AG04450 (cell line): ENCODE results near the gene NDEL1. TPM values are rescaled to one million over a fixed set of nuclear protein-coding genes. Genes with fewer than 3 reads are reported as not detected.

Source experiments
- CTCF ChIA-PET: fragments of 300-600, 350-600 bp; formaldehyde crosslinking; extraction: SDS; loops from one replicate; lab custom pipeline; 2022; ENCODE audit warnings: antibody characterized with exemption, inconsistent platforms; lab: Charles Lee
- POLR2A ChIA-PET: fragments of 350-600 bp; formaldehyde crosslinking; extraction: SDS; loops from one replicate; lab custom pipeline; 2021; ENCODE audit warnings: antibody characterized with exemption, inconsistent platforms; lab: Yijun Ruan, JAX
- DNase-seq: peaks from one replicate; pipeline ENCODE4 v3.0.0-alpha.2; 2011; ENCODE audit warnings: low read depth, low spot score
- H3K27ac ChIP-seq: one replicate; pipeline ENCODE4 v1.5.1; 2012; ENCODE audit warnings: low read depth, low read length, control low read depth
- H3K27me3 ChIP-seq: one replicate; pipeline ENCODE4 v1.6.0; 2012; ENCODE audit warnings: low read length; ENCODE audit not compliant: control insufficient read depth, insufficient read depth
- H3K4me3 ChIP-seq: 2 replicates; pipeline ENCODE4 v1.5.1; 2011; ENCODE audit warnings: mild to moderate bottlenecking, low read depth, low read length, control low read depth
- H3K9me3 ChIP-seq: 2 replicates; pipeline ENCODE4 v1.5.1; 2012; ENCODE audit warnings: low read length; ENCODE audit not compliant: control insufficient read depth, insufficient read depth
- CTCF ChIP-seq: IDR thresholded peaks from 2 replicates; pipeline ENCODE4 v1.5.1; 2011; ENCODE audit warnings: low read depth, low read length, control low read depth, inconsistent platforms
- polyA plus RNA-seq: library from polyadenylated mRNA; depleted of rRNA; stranded (reverse); fragments of >200 nt; gene quantifications from 2 replicates; pipeline ENCODE4 v1.2.3, GENCODE V29; 2011

The NDEL1 gene
- polyA plus RNA-seq, 1 experiment = 74.7 TPM

- ChIA-PET POLR2A (interaction anchor here (0.6 kb wide), 1 partner anchor 29 kb away, joined by 13 read pairs; no protein-coding TSS in a partner anchor), CTCF (interaction anchor here (0.9 to 1.4 kb wide), 2 partner anchors 84 to 251 kb away, joined by 3 to 8 read pairs; no protein-coding TSS in a partner anchor)
- TF ChIP-seq CTCF = no peak
- no peaks in the 10 kb centered on the region for H3K9me3 ChIP-seq
- DNase-seq = no peak
- no peak overlapping the region for H3K4me3 ChIP-seq
- H3K27ac ChIP-seq = no peak overlapping the region
- H3K27me3 ChIP-seq = no peaks in the 10 kb centered on the region
Measured at GRCh38 chr17:8494506-8495111, 58.9 kb downstream of the NDEL1 start.

- Histone ChIP-seq H3K27ac (no peak overlapping the region), H3K4me3 (no peak overlapping the region), H3K9me3 (no peaks in the 10 kb centered on the region), H3K27me3 (no peaks in the 10 kb centered on the region)
- ChIA-PET POLR2A (interaction anchor here (0.6 kb wide), 1 partner anchor 396 kb away, joined by 5 read pairs; no protein-coding TSS in a partner anchor), CTCF (interaction anchor here (0.8 to 1.4 kb wide), 2 partner anchors 86 to 250 kb away, joined by 3 to 8 read pairs; no protein-coding TSS in a partner anchor)
- no peak for TF ChIP-seq CTCF
- DNase-seq = no peak
Measured at GRCh38 chr17:8496081-8496480, 60.4 kb downstream of the NDEL1 start.

- Histone ChIP-seq H3K9me3 (no peaks in the 10 kb centered on the region), H3K4me3 (no peak overlapping the region), H3K27ac (no peak overlapping the region), H3K27me3 (no peaks in the 10 kb centered on the region)
- no peak for TF ChIP-seq CTCF
- DNase-seq = no peak
- ChIA-PET POLR2A (no interaction called here), CTCF (no interaction called here)
Measured at GRCh38 chr17:8499171-8499570, 63.5 kb downstream of the NDEL1 start.

- no peak for DNase-seq
- no peak overlapping the region for H3K4me3 ChIP-seq
- H3K27me3 ChIP-seq = no peaks in the 10 kb centered on the region
- no peaks in the 10 kb centered on the region for H3K9me3 ChIP-seq
- CTCF ChIA-PET = no interaction called here
- POLR2A ChIA-PET = no interaction called here
- no peak overlapping the region for H3K27ac ChIP-seq
- no peak for TF ChIP-seq CTCF
Measured at GRCh38 chr17:8499614-8500013, 63.9 kb downstream of the NDEL1 start.

GRCh38 chr17:8500609-8501008 lies 64.9 kb downstream of the NDEL1 start:
- TF ChIP-seq CTCF = no peak
- CTCF ChIA-PET = no interaction called here
- POLR2A ChIA-PET = no interaction called here

More at GRCh38 chr17:8500609-8501008, 64.9 kb downstream of the NDEL1 start:
- no peak overlapping the region for H3K4me3 ChIP-seq
- H3K27ac ChIP-seq = no peak overlapping the region
- H3K9me3 ChIP-seq = no peaks in the 10 kb centered on the region
- DNase-seq = no peak
- H3K27me3 ChIP-seq = no peaks in the 10 kb centered on the region
